ENCODE results near the gene TACR1. TPM values are rescaled to one million over a fixed set of nuclear protein-coding genes. Genes with fewer than 3 reads are reported as not detected.

TACR1 gene
- polyA plus RNA-seq, 3 donors: 0.18 to 1.6 (median 1.2) TPM

DNA sequence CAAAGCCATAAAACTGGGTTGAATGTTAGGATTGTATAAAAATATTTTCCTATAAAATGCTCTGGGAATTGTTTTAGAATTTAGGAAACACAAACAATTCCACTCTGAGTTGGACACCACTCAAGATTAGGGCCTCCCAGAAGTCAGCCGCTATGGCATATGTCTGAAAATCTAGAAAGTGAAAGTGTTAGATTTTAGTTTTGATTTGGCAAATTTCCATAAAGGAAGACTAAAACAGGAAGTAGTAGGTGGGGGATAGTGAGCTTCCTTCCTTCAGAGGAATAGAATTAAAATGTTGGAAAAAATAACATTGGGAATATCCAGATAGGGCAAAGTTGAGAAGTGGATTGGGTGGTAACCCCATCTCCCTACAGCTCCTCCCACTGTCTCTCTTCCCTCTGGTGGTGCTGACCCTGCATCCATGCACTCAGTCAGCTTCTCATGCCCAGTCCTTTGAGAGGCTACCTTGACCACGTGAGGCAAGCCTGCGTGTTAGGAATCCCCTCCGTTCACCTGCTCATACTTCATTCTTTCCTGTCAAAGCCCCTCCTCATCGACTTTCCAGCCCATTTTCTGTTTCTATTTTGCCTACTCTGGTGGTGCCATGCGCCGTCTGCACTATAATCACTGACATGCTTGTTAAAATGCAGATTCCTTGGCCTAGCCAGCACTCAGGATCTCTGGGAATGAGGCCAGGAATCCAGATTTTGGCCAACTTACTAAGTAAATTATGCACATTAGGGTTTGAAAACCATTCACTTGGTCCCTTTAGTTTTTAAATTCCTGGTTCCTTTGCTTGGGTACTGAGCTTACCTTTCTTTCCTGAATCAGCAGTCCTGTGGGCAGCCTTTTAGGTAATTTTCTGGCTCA, 157.4 kb downstream of the TACR1 start:
- 69 to 87% (median 71%) methylated on average over 7 of the region's 7 CpGs for WGBS, 3 donors
- no peak overlapping the region for H3K27ac ChIP-seq (ENCODE audit: low read depth, low read length)

DNA sequence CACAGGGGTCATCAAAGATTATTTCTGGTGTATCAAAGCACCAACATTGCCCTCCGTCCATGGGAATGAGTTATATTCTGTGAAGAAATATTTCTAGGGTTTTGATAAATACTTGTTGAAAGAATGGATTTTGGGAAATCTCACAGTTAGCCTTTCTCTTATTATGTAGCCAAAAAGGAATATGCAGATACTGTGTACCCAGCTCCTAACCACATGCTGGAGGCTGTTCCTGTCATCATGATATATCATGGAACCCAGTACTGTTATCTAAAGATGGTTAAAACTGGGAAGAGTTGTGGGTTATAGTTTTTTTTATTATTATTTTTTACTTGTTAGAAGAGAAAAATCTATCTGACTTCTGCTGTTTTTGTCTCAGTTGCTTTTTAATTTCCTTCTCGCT, 158.1 kb downstream of the TACR1 start:
- H3K27ac ChIP-seq (ENCODE audit: low read depth, low read length): no peak overlapping the region
- 79 to 88% (median 80%) methylated on average over 2 of the region's 2 CpGs for WGBS, 3 donors

DNA sequence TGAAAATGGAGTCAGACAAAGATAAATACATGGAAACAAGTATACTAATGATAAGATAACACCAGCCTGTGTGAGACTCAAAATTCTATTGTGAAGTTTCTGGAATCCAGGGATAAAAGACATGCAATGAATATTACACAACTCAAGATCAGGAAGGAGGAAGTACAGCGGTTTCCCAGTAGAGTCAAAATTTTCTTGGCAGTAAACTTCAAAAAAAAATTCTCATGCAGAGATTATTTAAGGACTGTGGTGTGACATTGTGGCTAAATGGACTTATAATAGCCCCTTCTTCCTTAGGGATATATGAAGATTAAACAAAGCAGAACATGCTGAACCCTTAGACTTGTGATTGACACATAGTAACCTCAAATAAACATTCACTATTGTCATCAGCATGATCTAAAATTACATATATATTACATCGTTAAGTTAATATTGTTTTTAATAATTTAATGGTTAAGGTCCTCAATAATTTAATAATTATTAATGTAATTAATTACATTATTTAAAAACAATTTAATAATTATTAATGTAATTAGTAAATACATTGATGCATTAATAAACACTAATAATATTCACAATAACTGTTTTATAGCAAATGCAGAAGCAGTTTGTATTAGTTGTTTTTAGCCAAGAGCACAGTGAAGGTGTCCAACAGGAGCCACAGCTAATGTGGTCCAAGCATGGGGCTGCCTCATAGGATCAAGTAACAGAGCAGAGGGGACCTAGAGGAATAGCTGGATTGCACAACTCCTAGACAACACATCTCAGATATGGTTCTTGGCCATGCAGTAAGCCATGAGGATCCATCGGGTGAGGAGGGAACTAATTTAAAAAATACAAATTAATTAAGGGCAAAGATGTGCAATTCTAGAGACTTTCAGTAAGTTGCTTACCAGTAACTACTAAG, 163.6 kb downstream of the TACR1 start:
- no peak overlapping the region for H3K27ac ChIP-seq (ENCODE audit: low read depth, low read length)
- WGBS, 3 donors: 44 to 81% (median 56%) methylated on average over 3 of the region's 3 CpGs

DNA sequence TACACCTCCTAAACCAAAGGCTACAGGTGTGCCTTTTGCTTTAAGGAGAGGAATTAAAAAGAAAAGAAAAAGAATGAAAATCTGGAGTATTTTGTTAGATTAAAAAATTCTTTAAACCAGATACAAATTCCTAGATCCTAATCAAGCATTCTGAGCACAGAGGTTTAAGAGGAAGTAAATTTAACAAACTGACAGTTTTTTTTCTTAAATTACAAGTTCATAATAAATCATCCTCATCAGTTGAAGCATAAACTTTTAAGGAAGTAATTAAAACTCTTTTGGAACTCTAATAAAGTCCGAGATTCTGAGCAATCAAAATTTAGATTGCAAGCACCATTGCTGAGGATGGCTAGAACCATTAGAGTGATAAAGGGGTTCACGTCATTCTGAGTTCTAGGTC, 165.8 kb downstream of the TACR1 start:
- no peak overlapping the region for H3K27ac ChIP-seq (ENCODE audit: low read depth, low read length)
- WGBS, 3 donors: 49 to 62% (median 50%) methylated on average over 2 of the region's 2 CpGs

DNA sequence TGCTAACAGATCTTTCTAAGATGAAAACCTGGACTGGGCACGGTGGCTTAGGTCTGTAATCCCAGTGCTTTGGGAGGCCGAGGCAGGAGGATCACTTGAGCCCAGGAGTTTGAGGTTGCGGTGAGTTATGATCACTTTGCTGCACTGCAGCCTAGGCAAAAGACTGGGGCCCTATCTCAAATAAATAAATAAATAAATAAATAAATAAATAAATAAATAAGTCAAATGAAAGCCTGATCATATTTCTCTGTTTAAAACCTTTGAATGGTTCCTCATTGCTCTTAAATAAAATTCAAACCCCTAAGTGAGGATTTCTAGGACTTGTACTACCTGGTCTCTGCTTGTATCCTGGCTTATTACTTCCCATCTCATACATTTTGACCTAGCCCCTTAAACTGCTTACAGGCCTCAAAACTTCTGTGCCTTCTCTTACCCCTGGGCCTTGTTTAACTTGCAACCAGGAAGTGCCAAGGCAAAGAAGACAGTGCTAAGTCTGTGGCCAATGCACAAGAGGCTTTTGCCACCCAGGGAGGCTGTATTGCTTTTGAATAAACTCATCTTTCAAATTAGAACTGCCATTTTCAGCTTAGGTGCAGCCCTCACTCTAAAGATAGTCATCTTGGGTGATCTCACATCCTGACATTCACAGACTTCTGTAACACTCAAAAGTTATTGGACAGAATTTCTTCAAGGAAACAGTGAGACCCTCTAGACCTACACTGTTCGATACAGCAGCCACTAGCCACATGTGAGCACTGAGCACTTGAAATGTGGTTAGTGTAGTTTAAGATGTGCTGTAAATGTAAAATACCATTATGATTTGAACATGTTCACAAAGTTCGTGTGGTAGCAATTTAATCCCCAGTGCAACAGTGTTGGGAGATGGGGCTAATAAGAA, 167.2 kb downstream of the TACR1 start:
- H3K27ac ChIP-seq (ENCODE audit: low read depth, low read length): no peak overlapping the region
- 91 to 93% (median 91%) methylated on average over 5 of the region's 5 CpGs for WGBS, 3 donors

DNA sequence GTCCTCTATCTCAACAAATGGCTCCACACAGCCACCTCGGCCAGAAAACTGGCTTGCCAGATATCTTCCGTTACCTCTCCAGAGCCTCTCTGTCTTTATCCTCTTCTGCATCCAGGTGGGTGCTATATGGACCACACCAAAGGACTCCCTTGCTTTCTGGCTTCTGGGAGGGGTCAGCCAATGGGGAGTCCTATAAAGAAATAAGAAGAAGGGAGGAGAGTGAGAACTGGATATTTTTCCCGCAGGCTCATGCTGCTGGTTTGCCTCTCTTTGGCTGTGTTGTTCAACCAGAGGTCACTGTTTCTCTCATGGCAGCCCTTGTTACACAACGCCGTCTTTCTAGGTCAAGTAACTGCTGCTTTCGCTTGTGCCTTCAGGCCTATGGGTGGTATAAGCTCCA, 168.1 kb downstream of the TACR1 start:
- H3K27ac ChIP-seq (ENCODE audit: low read depth, low read length): no peak overlapping the region
- WGBS, 3 donors: 88 to 95% (median 92%) methylated on average over 6 of the region's 6 CpGs

DNA sequence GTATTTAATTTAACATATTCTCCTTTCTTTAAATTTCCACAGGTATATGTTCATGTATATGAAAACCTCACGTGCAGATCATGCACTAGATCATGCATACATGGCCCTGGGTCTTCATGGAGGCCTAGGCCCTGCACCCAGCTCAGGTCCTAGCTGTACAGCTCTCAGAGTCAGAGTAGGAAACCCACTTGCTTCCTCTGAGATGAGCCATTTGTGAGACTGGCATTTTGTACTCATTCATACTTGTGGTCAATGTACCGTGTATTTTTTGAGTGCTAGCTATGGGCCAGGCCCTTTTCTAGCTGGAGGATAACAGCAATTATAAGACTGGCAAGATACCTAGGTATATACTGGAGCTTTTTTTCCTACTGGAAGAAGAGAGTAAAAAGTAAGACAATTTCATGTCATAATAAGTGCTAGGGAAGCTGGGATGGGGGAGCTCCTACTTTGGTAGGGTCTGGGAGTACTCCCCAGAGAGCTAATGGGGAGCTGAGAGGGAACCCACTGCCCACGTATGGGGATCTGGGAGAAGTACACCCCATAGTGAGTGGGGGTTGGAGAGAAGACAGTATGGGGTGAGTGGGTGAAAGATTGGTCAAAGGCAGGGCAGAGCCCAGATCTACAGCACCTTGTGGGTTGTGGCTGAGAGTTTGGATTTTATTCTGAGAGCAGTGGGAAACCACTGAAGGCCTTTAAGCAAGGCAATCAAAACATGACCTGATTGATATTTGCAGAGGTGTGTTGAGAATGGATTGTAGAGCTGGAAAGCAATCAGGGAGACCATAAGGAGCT, 168.9 kb downstream of the TACR1 start:
- H3K27ac ChIP-seq (ENCODE audit: low read depth, low read length): no peak overlapping the region
- WGBS, 3 donors: 89 to 90% (median 90%) methylated on average over 3 of the region's 3 CpGs

DNA sequence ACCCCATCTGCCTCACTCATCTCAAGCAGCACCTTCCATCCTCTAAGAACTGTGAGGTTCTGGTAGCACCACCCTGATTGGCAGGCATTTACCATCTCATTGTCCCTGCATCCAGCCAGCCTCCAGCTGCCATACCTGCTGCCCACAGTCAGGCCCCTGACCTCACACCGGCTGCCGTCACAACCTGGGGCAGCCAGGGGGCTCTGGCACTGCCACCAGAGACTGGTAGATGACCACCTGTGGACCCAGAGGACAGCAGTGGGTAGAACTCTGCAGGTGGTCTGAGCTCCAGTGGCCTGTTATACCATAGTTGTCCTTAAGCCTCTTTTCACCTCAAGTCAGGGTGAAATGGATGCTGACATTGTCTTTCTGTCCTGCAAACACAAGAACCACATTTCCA, 171.4 kb downstream of the TACR1 start:
- 92 to 100% (median 99%) methylated on average over 2 of the region's 2 CpGs for WGBS, 3 donors
- no peak overlapping the region for H3K27ac ChIP-seq (ENCODE audit: low read depth, low read length)

DNA sequence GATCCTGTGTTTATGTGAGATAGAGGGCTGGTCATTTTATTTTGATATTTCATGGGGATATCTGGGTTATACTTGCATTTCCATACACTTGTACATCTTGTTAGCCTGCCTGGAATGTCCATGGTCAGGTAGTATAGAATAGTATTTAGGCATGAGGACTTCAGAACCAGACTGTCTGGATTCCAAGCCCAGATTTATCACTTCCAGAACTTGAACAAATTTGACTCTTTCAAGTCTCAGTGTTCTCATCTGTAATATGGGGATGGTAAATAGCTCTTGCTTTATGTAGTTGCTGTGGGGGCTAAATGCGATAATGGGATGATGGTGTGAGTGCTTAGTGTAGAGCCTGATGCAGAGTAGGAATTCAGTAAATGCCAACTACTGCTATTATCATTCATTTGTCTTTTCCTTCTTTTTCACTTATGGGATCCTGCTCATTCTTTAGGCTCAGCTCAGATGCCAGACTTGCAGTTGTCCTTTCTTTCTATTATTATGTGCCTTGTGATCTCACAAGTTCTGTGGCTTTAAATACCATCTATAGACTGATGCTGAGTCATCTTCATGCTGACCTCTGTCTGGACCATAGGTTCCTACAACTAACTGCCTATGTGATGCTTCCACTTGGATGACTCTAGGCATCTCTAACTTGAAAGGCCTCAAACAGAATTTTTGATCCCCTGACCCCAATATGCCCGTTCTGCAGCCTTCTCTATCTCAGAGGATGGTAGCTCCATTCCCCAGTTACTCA, 173.5 kb downstream of the TACR1 start:
- WGBS, 3 donors: 82 to 96% (median 93%) methylated on average over 2 of the region's 2 CpGs
- H3K27ac ChIP-seq (ENCODE audit: low read depth, low read length): no peak overlapping the region

DNA sequence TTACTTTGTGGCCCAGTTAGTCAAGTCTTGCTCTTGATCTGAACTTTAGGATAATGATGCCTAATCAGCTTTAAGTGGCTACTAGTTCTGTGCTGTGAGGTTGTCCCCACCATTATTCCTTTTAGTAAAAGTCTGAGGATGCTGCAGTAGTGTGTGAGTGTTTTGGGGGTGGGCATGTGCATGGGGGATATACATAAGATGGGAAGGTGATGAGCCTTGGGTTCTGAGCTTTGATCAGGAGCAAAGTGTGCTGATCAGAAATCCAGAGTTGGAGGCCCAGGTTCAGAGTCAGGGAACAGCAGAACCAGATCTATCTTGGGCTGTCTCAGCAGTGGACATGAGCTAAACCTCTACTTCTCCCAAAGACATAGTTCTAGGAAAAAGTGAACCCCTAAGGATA, 174.1 kb downstream of the TACR1 start:
- H3K27ac ChIP-seq (ENCODE audit: low read depth, low read length): no peak overlapping the region

DNA sequence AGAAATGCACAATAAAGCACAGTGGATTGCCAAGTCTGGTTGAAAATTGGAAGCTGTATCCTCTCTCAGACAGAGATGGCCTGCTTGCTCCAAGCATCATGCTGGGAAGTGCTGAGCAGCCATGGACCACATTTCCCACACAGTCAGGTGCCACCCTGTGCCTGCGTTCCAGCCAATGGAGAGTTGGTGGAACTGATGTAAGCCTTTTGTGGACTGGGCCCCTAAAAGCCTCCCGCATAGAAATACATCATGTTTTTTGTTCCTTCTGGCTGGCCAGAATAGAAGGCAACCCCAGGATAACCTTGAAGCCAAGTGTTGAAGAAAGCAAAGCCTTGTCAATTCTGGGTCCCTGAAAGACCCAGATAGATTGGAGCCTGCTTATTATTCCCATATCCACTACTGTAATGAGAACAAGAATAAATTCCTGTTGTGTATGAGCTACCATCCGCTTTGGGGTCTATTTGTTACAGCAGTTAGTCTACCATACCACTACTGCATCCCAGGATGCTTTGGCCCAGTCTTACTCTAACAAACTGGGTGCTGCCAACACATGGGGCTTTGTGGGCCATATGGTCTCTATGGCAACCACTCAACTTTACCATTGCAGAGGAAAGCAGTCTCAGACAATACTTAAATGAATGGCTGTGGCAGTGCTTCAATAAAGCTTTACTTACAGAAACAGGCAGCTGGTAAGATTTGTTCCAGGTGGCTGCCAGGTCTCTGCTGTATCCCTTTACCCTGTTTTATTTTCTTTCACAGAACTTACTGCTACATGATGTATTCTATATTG, 175.5 kb downstream of the TACR1 start:
- WGBS, 3 donors: 94 to 97% (median 96%) methylated on average over 3 of the region's 3 CpGs
- H3K27ac ChIP-seq (ENCODE audit: low read depth, low read length): no peak overlapping the region

DNA sequence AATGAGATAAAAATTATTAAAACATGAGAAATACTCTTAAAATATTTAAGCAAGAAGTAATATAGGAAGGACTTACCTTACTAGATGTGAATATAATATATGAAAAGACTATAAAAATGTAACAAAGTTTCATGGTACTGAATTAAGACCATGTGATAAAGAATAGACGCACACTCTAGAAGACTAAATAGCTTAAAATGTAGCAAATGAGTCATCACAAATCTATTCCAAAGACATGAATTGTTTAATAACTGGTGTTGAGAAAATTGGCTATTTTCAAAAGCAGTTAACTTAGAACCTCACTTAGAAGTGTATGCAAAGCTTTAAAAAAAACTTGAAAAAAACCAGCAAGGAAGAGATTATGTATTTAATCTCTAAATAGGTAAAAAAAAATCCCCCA, 176.8 kb downstream of the TACR1 start:
- whole genome bisulfite sequencing, 3 donors: 74 to 94% (median 77%) methylated on average over 1 of the region's 1 CpG
- no peak overlapping the region for H3K27ac ChIP-seq (ENCODE audit: low read depth, low read length)

DNA sequence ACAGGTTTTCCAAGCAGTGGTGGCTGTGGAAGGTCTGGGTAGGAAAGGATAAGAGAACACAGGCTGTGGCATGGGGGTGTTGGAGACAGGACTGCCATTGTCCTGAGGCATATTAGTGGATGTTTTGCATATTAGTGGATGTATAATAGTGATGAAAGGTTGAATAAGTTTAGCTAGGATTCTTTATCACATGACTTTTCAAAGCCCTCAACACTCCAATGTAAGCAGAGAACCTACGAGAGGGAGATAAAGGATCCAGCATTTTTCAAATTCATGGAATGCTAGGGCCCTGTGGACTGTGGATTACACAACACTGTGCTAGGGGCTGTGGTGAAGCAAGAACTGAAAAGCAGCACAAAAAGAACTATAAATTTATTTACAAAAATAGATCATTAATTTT, 177.6 kb downstream of the TACR1 start:
- WGBS, 3 donors: 50 to 73% (median 70%) methylated on average over 1 of the region's 1 CpG
- no peak overlapping the region for H3K27ac ChIP-seq (ENCODE audit: low read depth, low read length)

DNA sequence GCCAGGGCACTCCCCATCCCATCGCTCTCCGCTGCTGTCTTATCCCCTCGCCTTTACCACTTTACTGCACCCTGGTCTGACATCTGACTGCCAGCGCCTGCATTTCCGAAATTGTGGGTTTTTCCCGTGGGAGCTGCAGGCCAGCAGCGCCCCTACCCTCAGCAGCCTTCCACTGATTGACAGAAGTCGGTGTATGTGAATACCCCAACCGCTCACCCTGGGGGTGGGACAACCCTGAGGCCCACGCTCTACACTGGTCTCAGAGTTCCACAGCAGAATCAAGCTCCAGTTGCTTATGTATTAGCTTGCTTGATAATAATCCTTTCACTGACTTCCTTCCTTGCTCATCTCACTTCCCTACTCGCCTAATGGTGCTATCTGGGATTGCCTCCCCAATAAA, 178.8 kb downstream of the TACR1 start:
- 95 to 97% (median 96%) methylated on average over 11 of the region's 11 CpGs for WGBS, 3 donors
- no peak overlapping the region for H3K27ac ChIP-seq (ENCODE audit: low read depth, low read length)

DNA sequence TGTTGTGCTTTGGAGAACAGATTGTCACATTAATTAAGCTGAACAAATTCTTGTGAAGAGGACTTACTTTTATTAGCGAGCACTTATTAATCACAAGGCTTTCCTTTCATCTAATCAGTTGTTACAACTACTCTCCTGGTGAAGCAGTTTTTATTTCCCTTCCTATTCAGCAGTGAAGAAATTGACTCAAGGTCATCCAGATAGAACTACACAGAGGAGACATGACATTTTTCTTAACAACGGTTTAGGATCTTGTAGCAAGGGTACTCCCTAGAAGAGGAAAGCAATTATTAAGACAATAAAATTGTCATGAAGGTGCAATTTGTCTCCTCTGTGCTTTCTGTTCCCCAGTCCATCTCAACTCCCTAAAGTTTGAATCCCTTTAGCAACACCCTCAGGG, 179.5 kb downstream of the TACR1 start:
- H3K27ac ChIP-seq (ENCODE audit: low read depth, low read length): no peak overlapping the region
- WGBS, 3 donors: 44 to 73% (median 73%) methylated on average over 2 of the region's 2 CpGs

DNA sequence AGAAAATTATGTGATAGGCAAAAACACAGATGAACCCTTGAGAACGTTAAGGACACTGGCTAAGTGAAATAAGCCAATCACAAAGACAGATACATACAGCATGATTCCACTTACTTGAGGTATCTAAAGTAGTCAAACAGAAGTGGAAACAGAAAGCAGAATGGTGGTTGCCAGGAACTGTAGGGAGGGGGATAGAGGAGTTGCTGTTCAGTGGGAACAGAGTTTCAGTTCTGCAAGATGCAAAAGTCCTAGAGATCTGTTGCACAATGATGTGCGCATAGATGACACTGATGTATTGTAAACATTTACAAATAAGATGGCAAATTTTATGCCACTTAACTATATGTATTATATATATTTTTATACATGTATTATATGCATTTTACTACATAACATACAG, 181.2 kb downstream of the TACR1 start:
- H3K27ac ChIP-seq (ENCODE audit: low read depth, low read length): no peak overlapping the region
- 82 to 92% (median 85%) methylated on average over 2 of the region's 2 CpGs for WGBS, 3 donors

Data from adipose tissue (tissue), 3 donors.